Lung (tissue), 12 donors: Measurements from ENCODE around the gene EVA1C. TPM values are rescaled to one million over a fixed set of nuclear protein-coding genes. Genes with fewer than 3 reads are reported as not detected.

Source experiments
- ATAC-seq: fragments of 200-7000 bp; cut with Tn5 transposase; one replicate; pipeline ENCODE4 v1.9.1; 2020; ENCODE audit warnings: moderate number of reproducible peaks; ENCODE audit not compliant: insufficient read depth, low FRiP score
- DNase-seq, 3 donors: peaks; one replicate each; pipeline ENCODE4 v3.0.0-alpha.2; 2013 to 2017
- H3K27ac ChIP-seq, 2 donors: one replicate each; pipeline ENCODE4 v1.5.1; 2013; ENCODE audit warnings: mild to moderate bottlenecking in 2 of 2, moderate library complexity in 2 of 2, control low read depth in 1 of 2, inconsistent platforms in 1 of 2, low read depth in 1 of 2, low read length in 1 of 2
- H3K27me3 ChIP-seq, 3 donors: one replicate each; pipeline ENCODE4 v1.5.1; 2013; ENCODE audit warnings: low read length in 2 of 3; ENCODE audit not compliant: control insufficient read depth in 3 of 3, insufficient read depth in 3 of 3
- H3K36me3 ChIP-seq, 4 donors: one replicate each; pipeline ENCODE4 v1.5.1; 2013; ENCODE audit warnings: low read length in 4 of 4, mild to moderate bottlenecking in 1 of 4, moderate library complexity in 1 of 4; ENCODE audit not compliant: control insufficient read depth in 4 of 4, insufficient read depth in 4 of 4
- H3K4me1 ChIP-seq, 5 donors: one replicate each; pipeline ENCODE4 v1.5.1; 2013; ENCODE audit warnings: low read length in 5 of 5, mild to moderate bottlenecking in 2 of 5, moderate library complexity in 1 of 5; ENCODE audit not compliant: control insufficient read depth in 5 of 5, insufficient read depth in 5 of 5
- H3K4me3 ChIP-seq: one replicate; pipeline ENCODE4 v1.5.1; 2013; ENCODE audit warnings: mild to moderate bottlenecking, control low read depth, moderate library complexity
- H3K9ac ChIP-seq, 2 donors: one replicate each; pipeline ENCODE4 v1.5.1; 2013; ENCODE audit warnings: low read length in 2 of 2, control low read depth in 1 of 2; ENCODE audit not compliant: insufficient read depth in 1 of 2
- H3K9me3 ChIP-seq, 4 donors: one replicate each; pipeline ENCODE4 v1.5.1; 2013; ENCODE audit warnings: low read length in 3 of 4, mild to moderate bottlenecking in 1 of 4, moderate library complexity in 1 of 4; ENCODE audit not compliant: control insufficient read depth in 4 of 4, insufficient read depth in 3 of 4
- WGBS, 2 donors: extraction: QIAGEN DNeasy Blood & Tissue Kit; methylation state at CpG; one replicate each; pipeline ENCODE4 v1.1.7; 2013; 5-methylcytosine and 5-hydroxymethylcytosine counted together
- polyA plus RNA-seq, 2 donors: library from polyadenylated mRNA; stranded (reverse); fragments of 200-250 nt; gene quantifications; one replicate each; pipeline ENCODE4 v1.2.1, GENCODE V29; 2013
- total RNA-seq, 2 donors: library from RNA; depleted of rRNA in 1 of 2; stranded (reverse); fragments of >200 nt in 1 of 2; gene quantifications; one replicate each; pipeline ENCODE4 v1.2.1, GENCODE V29; 2014 to 2021
- TF ChIP-seq, protein P1 (sequence below): IDR thresholded peaks from 2 replicates; pipeline ENCODE4 v1.5.1; 2012; ENCODE audit warnings: mild to moderate bottlenecking; ENCODE audit errors: control extremely low read depth, extremely low read depth
- donor health status: control.
- donor health status: control.
- donor health status: Bipolar disorder and iron deficiency.
- donor health status: healthy.
- donor health status: DM: yes; HTN: yes; CAD: no.

EVA1C gene
- total and polyA plus RNA-seq, 4 donors = 13.9 to 59.0 (median 48.6) TPM

DNA sequence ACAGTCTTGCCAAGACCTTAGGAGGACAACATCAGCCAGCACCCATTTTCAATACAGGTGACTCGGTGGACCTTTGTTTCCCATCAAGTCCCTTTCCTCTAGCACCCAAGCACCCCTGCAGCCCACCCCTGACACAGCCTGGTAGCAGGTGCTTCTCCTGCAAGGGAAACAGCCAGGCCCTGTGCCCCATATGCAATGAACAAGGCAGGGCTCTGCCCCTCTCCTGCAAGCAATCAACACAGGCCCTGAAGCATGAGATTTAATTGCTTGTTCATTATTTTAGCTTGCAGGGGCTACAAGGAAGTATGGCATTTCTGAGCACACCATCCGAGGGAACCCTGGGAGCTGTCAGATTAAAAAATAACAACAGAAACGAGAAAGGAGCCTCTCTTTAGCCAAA, 137.4 kb downstream of the EVA1C start:
- H3K27ac ChIP-seq = no peak overlapping the region
- H3K9me3 ChIP-seq = no peaks in the 10 kb centered on the region
- no peak overlapping the region for H3K4me3 ChIP-seq
- no peak for DNase-seq
- no peaks in the 10 kb centered on the region for H3K27me3 ChIP-seq
- H3K9ac ChIP-seq = no peak overlapping the region
- no peaks in the 10 kb centered on the region for H3K36me3 ChIP-seq
- no peaks in the 10 kb centered on the region for H3K4me1 ChIP-seq
- WGBS, 2 donors = 90 to 93% methylated on average over 3 of the region's 3 CpGs
- ATAC-seq = no peak
- TF ChIP-seq, protein P1, sequence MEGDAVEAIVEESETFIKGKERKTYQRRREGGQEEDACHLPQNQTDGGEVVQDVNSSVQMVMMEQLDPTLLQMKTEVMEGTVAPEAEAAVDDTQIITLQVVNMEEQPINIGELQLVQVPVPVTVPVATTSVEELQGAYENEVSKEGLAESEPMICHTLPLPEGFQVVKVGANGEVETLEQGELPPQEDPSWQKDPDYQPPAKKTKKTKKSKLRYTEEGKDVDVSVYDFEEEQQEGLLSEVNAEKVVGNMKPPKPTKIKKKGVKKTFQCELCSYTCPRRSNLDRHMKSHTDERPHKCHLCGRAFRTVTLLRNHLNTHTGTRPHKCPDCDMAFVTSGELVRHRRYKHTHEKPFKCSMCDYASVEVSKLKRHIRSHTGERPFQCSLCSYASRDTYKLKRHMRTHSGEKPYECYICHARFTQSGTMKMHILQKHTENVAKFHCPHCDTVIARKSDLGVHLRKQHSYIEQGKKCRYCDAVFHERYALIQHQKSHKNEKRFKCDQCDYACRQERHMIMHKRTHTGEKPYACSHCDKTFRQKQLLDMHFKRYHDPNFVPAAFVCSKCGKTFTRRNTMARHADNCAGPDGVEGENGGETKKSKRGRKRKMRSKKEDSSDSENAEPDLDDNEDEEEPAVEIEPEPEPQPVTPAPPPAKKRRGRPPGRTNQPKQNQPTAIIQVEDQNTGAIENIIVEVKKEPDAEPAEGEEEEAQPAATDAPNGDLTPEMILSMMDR = no peak

DNA sequence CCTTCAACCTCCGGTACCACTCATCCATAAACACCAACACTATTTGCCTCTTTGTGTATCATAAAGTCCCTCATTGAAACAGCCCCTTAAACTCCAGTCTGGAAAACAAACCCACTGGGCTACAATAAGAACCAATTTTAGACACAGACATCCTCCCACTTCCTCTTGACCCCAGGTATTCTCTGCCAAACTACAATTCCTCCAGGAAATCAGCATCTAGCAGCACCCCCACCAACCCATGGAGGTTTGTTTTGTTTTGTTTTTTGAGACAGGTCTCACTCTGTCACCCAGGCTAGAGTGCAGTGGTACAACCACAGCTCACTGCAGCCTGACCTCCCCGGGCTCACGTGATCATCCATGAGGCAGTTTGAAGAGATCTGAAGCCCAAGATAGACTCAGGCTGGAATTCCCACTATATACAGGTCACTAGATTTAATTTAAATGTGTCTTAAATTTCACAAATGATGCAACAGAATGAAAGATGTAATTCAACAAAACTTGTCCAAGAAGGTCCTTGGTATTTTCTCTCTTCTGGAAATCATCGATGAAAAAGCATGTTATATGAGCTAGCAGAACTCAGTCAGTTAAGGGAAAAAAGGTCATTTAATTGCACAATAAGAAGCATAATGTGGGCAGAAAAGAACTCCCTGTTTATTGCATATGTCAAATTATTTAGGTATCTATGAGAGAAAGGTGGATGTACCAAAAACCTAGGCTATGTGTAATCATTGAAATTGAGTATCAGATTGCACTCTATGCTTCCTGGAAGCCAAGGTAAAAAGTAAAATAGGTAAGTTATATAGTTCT, 142.5 kb downstream of the EVA1C start:
- no peaks in the 10 kb centered on the region for H3K36me3 ChIP-seq
- H3K4me3 ChIP-seq = no peak overlapping the region
- ATAC-seq (no peak), DNase-seq (no peak)
- H3K4me1 ChIP-seq = no peaks in the 10 kb centered on the region
- H3K27ac ChIP-seq = no peak overlapping the region
- 88 to 94% methylated on average over 4 of the region's 4 CpGs for WGBS, 2 donors
- H3K27me3 ChIP-seq = no peaks in the 10 kb centered on the region
- no peaks in the 10 kb centered on the region for H3K9me3 ChIP-seq
- TF ChIP-seq, protein P1 = no peak
- H3K9ac ChIP-seq = no peak overlapping the region

DNA sequence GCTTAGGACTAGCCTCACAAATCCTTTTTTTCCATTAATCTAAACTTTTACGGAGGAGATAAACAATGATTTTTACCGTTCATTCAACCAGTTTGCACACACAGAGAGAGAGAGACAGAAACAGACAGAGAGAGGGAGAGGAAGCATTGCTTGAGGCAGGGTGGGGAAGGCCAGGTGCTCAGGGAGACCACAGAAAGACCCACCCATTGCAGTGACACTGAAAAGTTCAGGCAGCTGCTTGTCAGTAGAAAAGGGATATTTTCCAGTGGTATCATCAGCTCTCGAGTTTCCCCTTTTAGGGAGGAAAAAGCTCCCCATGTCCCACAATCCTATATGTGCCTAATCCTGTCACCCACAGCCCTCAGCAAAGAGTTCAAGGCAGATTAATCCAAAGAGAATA, 145.6 kb downstream of the EVA1C start:
- 85 to 86% methylated on average over 3 of the region's 3 CpGs for WGBS, 2 donors
- H3K9ac ChIP-seq = no peak overlapping the region
- no peak overlapping the region for H3K4me3 ChIP-seq
- TF ChIP-seq, protein P1 = no peak
- H3K4me1 ChIP-seq = no peaks in the 10 kb centered on the region
- H3K36me3 ChIP-seq = no peaks in the 10 kb centered on the region
- no peak overlapping the region for H3K27ac ChIP-seq
- DNase-seq = no peak
- no peaks in the 10 kb centered on the region for H3K27me3 ChIP-seq
- ATAC-seq = no peak
- H3K9me3 ChIP-seq = no peaks in the 10 kb centered on the region
